Transverse colon (tissue), 3 donors: Measurements from ENCODE around the gene KIF2A.

Source experiments
- CTCF ChIP-seq, 5 experiments: fragments of 200-600 bp in 3 of 5; fragments of 450-650 bp in 2 of 5; sonication (generic) in 3 of 5; IDR thresholded peaks; 1 replicate in 2 of 5; 2 replicates in 3 of 5; pipeline ENCODE4 v1.5.1; 2016 to 2017; ENCODE audit warnings: antibody characterized with exemption in 5 of 5, inconsistent platforms in 3 of 5, mild to moderate bottlenecking in 2 of 5, moderate library complexity in 1 of 5
- POLR2A ChIP-seq: fragments of 450-650 bp; IDR thresholded peaks from one replicate; pipeline ENCODE4 v1.6.1; 2016; ENCODE audit warnings: antibody characterized with exemption, mild to moderate bottlenecking, moderate library complexity

GRCh38 chr5:62403411-62404250 is 97.6 kb downstream of the KIF2A start, which contains the start of gene DIMT1:
- TF ChIP-seq CTCF (IDR thresholded peaks at IDR 0.05) (peak in 1 of 5 experiments; percentile 18), POLR2A (peak; percentile 75)
